NCI-H1105 (cell line): Measurements from ENCODE around the gene DOCK2.

Source experiments
- DNase-seq: peaks from one replicate; lab custom pipeline; 2025; lab: John Stamatoyannopoulos, UW

Gene DOCK2

DNA sequence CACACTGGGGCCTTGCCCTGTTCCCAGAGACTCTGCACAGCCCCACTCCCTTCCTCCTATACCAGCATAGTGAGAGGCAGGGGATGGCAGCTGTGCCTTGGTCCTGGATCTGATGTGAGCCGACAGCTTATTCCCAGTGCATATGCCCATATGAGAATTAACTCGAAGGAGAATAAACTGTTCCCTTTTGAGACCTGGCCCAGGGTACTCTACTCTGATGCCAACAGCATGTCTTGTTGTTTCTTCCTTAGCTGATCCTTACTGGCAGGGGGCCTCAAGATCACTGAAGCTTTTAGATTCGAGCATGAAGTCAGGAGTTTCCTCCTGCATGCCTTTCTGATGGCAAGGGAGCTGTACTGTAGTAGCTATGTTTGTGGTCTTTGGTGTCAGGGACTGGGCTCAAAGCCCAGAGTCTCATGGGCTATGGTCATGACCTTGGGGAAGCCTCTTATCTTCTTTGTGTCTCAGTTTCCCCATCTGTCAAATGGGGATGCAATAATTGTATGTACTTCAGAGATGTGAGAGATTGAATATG, 57.1 kb downstream of the DOCK2 start:
- DNase-seq = no peak

DNA sequence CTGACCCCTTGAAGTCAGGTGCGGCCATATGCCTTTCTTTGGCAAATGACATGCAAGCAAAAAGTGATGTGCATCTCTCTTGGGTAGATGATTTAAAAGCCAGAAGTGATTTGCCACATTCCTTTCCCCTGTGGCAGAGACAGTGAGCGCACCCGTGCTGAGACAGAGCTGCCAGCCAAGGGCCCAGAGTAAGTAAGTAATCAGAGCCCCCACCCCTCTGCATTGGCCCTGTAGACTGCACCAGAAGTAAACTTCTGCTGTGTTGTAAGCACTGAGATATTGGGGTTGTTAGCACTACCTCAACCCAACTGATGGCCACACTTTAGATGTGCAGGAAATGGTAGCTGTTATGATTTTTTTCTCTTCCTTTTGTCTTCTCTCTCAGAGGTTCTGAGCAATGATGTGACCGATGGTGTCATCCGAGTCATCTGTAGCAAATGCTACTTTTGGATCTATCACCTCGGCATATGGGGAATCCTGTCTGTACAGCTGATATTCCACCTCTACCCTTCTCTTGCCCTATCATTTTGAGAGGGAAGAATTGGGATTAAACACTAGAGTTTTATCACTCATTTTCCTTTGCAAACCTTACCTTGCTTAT, 58.0 kb downstream of the DOCK2 start:
- DNase-seq = no peak

DNA sequence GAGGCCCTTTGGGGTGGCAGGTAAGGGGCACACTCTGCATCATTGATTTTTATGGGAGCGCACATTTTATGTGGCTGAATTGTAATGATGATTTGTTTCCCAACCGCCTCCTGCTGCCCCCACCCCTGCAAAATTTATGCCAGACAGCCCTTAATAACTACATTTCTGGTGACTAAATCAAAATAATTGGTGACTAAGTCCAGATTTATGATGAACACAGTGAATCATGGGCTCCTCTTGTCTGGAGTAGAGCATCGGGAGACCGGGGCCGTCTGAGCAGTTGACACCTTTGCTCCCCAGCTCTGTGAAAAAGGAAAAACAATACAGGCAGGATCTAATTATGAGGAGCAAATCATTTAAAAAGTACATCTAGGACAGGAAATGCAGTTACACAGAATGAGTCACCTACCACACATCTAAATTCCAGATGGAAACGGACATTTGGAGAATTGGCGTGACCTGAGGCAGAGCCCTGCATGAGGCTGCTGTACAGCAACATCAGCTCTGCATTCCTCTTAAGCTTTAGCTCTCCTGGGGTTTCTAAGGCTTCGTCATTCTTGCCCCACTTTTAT, 58.9 kb downstream of the DOCK2 start:
- no peak for DNase-seq

DNA sequence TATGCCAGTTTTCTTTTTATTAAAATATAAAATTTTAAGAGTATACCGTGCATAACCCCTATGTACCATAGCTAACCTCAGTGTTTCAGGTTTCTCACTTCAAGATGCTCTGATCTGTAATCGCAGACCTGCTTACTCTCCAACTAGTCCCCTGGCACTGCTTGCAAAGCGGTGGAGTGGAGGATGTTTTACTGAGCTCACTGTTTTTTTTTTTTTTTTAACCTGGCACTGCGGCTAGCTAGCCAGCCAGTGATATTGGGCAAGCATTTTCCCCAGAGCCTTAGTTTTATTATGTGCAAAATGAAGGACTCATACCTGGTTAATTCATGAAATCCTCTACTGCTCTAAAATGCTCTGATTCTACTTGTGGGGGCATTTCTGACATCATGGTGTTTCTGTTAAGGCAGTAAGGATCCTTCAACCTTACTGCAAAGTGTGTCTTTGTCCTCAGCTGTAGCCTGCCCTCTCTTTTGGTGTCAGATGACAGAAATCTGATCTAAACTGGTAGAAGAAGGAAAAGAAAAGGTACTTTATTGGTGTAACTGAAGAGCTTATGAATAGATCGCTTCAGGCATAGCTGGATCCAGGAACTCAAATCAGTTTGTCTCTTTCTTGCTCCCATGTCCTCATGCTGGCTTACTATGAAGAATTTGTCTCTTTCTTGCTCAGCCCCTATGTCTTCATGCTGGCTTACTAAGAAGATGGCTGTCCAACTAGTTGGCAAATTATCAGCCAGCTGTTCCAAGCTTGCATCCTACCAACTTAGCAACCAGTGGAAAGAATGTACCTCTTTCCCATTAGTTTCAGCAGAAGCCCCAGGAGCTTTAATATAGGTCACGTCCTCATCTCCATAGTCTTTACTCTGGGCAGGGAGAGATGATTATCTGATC, 59.8 kb downstream of the DOCK2 start:
- DNase-seq = no peak

DNA sequence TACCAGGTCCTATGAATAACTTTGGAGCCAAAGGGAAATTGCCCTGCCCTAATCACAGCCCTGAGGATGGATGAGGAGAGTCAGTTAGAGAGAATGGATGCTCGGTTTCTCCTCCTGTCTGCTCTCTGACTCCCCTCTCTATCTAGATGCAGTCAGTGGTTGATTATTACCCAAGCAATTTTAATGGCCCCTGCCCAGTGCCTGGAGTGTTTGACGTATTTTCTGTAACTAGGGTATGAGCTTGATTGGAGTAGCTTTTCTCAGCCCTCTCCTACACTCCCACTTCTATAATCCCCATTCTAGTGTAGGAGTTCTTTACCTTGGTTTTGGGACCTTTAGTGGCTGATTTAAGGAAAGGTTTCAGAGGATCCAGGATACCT, 60.4 kb downstream of the DOCK2 start:
- DNase-seq = no peak

DNA sequence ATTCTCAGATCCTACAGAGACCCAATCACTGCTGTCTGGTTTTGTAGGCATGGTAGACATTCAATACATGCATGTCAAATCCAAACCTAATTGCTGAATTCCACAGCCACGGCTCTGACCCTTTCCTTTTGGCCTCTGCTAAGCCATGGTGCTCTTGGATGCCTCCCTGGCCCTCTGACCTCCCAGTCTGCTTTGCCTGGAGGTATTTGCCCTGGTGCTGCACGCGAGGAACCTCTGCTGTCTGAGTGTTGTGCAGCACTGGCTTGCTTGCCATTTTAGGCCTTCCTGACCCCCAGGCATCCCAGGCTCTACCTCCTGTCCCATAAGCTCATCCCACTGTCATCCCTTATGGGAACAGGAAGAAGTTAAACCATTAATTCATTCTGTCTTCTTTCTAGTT, 60.9 kb downstream of the DOCK2 start:
- DNase-seq = no peak

DNA sequence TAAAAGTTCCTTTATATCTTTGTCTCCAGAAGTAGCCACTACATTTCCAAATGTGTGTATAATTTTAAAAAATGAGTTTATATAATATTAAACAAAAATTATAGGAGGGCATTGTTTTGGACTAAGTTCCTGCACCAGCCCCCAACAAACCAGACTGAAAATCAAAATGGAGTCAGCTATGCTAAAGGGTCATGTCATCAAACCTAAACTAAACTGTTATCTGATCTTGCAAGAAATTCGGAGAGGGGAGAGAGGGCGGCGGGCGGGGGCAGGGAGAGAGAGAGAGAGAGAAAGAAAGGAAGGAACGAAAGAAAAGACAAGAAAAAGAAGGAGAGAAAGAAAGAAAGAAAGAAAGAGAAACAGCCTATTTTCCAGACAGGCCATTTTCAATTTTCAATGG, 63.5 kb downstream of the DOCK2 start:
- no peak for DNase-seq

DNA sequence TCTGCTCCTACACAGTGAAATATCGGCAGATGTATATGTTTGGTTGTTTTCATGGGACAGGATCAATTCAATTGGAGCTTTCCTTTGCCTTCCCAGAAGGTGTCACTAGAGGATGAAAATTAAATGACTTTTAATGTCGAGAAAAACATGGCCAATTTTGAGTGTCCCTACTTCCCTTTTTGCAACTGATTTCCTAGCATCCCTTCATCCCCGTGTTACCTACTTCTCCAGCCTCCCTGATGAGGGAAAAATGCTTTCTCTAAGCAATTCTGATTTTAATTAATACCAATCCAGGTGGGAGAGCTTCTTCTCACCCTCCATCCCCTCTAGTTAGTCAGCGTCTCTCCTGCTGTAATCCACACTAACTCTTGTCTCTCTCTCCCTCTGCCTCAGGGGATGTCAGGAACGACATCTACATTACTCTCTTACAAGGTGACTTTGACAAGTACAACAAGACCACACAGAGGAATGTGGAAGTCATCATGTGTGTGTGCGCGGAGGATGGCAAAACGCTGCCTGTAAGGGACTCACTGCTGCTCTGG, 64.9 kb downstream of the DOCK2 start:
- DNase-seq = no peak

DNA sequence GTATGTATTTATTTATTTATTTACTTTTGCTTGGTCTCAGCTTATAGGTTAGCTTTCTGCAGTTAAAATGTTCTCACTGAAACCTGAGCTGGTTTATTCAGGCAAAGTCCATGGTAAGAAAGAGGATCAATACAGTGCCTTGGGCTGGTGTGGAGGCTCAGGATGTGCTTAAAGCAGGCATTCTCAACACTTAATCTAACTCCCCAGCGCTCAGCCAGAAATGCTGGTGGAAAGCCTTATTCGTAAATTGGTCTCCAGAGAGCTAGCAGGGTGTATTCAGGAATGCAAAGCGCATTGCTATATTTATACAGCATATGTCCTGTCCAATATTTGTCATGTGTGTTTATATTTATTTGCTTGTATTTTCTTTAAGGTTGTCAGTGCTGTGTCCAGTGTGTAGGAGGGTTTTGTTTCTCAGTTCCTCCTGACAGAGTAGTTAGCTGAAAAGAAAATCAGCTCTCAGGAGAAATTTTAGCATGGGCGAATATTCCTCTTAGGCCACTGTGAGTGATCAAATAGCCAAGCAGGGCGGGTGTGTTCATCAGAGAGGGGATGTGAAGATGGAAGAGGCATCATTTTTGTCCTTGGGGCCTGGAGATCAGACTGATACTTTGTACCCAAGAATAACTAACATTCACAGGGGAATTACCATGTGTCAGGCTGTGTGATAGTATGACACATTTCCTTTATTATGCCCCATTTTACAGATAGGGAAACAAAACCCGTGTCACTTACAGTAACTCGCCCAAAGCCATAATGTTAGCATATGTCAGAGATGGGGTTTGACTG, 65.8 kb downstream of the DOCK2 start:
- no peak for DNase-seq

DNA sequence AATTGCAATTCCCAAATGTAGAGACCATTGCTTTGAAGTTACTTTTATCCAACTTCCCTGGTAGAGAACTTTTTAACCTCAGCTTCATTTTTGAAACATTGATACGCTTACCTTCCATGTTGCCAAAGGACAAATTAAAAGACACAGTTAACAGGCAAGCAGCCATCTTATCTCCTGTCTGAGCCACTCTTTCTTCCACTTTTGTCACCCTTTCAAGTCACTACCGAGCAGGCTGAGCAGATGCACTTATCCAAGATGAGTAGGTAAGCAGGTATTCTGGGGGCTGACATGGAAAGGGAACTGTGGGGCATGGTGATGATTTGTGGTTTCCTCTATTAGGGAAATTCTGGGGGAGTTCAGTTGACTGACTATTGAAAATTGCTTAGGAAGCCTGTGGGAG, 66.7 kb downstream of the DOCK2 start:
- DNase-seq = no peak

DNA sequence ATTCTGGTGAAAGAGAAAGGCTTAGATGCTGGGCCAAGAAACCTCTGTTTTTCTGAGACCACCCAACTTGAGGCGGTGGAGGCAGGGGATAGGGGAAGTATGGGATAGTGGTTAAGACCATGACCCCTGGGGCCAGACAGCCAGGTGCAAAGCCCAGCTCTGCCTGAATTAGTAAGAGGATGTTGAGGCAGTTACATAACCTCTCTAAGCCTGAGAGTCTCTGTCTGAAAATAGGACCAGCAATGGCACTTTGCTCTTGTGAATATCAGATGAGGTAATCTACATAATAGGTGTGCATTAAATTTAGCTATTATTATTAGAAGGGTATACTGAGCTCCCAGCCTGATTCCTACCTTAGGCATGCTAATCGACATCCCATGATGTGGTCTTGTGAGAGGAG, 68.2 kb downstream of the DOCK2 start:
- DNase-seq = no peak

DNA sequence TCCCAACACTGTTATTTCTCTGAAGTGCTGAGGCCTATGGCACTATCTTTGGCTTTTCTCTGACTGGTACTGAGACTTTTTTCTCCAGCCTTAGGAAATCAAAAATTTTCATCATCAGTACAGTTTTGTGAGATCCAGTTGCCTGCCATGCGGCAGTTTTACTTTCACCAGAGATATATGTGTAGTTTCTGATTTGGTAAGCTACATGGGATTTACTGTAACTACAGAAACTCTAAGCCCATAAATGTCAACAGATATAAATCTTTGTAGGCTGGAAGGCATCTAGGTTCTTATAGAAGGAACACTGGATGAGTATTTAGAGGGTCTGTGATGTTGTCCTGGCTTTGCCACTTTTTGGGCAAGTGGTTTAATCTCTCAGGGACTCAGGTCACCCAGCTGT, 69.0 kb downstream of the DOCK2 start:
- no peak for DNase-seq

DNA sequence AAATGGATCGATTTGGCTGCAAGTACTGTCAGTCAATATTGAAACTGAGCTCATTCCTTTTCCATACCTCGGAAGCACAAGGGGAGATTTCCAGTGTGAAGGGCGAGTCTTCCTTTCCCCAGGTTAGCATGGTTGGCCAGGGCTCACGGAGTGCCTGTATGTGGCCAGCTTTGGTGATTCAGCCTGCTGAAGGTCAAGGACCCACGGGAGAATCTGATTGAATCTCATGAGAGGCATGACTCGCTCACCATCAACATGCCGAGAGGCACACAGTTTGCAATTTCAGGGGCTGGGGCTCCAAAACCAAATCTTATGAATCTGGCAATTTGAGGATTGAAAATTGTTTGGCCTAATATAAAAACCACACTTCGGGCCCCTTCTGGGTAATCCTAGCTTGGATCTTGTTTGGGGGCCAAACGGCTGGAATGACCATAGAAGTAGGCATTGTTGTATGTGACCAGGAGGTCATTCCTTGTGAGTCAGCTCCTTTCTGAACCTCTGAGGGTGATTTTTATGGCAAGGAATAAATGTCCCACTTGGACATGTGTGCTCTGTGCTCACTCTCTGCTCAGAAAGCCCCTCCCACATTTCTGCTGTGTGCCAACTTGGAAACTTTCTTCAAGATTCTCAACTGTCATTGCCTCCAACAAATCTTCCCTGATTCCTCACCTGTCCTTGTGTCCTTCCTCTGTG, 69.8 kb downstream of the DOCK2 start:
- DNase-seq = no peak

DNA sequence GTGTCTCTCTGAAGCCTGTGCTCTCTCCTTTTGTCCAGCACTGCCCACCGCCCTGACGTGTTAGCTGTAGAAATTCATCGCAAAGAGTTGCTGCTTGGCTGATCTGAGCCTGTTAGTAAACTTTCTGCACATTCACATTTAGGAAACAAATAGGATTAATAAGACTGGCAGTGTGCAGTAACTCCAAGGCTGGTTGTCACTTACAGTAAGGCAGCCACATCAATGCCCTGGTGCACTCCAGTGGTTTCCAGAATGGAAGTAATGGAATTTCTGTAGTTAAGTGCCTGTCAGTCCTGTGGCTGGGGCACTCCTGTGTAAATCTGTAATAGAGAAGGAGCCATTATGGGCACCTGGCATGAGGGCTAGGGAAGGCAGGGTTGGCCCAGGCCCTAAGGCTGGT, 70.6 kb downstream of the DOCK2 start:
- no peak for DNase-seq

DNA sequence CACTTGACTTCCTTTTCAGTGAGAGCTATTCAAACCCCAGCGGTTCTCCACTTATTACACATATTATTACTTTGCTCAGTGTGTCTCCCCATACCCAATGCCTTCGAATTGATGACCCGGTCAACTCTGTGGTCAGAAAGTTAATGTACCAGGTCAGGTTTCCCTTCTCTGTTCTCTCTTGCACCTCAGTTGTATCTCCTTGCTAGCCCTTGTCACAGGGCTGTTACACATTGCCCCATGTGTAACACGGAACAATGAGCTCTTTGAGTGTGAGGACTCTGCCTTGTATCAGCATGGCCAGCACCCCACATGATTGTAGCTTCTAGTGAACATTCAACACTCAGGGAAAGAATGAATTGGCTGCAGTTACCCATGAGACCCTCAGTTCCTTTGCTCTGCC, 73.6 kb downstream of the DOCK2 start:
- DNase-seq = no peak

DNA sequence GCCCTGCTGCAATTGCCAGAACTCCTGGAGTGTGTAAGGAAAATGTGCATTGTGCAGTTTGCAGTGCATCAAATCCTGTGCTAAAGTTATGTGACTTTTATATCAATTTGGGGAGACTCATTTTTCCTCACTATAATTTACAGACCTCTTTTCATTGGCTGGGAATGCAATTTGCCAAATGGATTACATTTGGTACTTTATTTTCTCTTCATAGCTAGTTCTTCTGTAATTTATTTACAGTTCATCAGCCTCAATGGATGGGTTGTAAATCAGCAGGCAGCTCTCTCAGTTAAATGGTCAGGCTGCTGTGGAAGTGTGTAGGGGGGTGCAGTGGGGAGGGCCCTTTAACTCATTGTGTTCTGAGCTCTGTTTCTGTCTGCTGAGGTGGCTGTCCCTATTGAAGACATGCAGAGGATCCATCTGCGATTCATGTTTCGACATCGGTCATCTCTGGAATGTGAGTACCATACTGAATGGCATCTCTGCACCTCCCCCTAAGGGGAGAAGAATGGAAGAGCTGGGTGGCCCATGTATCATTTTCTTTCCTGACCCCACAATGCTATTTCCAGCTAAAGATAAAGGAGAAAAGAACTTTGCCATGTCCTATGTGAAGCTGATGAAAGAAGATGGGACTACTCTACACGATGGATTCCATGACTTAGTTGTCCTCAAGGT, 74.6 kb downstream of the DOCK2 start:
- no peak for DNase-seq

DNA sequence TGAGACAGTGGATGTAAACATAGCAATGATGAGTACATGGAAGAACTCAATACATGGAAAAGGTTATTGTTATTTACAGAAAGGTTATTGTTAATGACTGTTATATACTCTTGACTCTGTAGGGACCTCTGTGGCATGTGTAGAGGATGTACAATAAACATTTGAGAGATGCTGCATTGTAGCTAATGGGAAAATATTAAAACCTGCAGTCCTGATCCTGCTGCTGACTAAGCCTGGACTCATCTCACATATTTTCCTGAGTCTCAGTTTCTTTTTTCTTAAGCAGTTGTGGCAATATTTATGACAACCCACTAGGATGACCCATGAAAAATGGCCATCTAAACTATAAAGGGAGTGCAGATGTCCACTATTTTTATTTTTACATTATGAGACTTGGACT, 75.4 kb downstream of the DOCK2 start:
- no peak for DNase-seq

DNA sequence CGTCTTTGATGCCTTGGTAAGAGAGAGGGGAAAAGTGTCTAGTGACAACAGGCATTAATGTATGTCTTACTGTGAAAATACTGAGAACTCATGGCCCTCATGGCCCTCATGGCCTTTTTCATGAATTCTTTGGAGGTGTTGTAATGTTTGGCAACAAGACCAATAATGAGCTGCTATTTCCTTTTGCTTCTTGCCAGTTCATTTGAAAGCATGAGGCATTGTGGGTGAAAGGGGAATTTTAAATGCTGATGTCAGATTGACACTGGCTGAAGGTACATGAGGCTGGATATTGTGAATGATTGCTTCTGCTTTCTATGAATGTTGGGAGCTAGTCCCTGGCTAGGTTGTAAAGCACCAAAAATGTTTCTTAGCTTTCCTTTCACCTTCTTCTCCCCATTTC, 79.2 kb downstream of the DOCK2 start:
- DNase-seq = no peak

DNA sequence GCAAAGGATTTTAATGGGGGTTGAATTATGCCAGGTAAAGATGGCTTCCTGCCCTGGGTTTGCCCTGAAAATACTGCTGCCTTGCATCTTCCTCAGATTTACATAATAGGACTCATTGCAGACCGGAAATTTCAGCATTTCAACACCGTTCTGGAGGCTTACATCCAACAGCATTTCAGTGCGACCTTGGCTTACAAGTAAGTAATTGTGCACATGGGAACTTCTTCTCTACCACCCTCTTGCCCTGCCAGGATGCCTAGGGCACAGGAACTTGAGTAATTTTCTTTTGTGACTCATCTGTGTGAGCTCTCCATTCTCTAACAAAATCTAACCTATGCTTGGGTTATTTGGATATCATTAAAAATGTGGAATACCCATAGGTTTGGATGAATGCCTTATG, 80.2 kb downstream of the DOCK2 start:
- no peak for DNase-seq

DNA sequence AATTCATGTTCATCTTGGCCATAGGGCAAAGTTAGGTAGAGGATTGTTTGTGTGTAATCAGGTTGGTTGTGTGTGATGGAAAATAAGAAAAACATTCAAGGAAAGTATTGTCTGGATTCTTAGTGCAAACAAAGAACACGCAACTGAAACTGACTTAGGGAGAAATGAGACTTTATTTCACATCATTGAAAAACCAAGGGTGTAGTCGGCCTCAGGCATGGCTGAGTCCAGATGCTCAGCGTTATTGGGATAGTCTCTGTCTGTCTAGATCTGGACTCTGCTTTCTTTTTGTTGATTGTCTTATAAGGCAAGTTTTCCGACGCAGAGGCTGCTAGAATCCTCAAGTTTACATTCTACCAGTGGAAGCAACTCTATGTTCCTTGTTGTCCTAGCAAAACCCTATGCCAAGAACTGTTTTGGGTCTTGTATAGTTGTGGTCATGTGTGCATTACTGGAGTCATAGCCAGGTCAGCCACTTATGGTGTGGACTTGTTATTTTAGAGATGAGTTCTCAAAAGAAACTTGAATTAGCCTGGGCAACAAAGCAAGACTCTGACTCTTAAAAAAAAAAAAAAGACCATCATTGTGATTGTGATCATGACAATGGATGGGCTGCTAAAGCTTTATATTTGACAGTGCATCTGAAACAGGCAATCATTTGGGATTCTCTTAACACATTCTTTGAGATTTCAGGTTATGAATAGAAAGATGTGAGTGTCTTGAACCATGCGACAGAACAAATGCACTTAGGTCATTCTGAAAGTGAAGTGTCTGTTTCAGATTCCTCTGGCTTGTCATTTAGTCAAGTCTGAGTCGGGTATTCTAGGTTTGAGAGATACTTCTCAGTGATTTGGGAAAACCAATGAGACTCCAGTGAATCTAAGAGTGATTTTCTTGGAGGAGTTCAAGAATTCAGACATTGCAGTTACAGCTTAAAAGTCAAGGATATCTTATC, 82.6 kb downstream of the DOCK2 start:
- DNase-seq = no peak
